ENCODE measurements around the gene STRIP2.
A peak's percentile ranks its signal among the peaks of the same experiment; 100 is the strongest.
"Not testable (repeated sequence)": the region's sequence is repeated elsewhere in the genome, so short reads cannot be mapped to it uniquely, and the experiment has no call there.

Gene STRIP2

DNA sequence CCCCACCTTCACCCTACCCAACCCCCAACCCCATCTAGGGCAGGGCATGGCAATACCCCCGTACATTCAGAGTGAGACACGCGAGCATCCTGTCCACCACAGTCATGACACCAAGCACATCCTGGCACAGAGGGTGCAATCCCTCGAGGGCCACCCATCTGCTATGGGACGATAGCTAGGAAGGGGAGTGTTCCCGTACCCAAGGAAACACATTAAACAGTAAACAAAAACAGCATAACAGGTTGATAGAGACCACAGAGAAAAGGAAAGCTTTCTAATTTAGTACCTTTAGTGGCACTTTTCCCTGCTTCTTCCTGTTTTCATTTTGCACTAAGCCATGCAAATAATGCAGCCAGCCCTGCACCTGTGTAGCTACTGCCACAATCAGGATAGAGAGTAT lies 65.8 kb downstream of the STRIP2 start:
- DNase-seq = no peak

DNA sequence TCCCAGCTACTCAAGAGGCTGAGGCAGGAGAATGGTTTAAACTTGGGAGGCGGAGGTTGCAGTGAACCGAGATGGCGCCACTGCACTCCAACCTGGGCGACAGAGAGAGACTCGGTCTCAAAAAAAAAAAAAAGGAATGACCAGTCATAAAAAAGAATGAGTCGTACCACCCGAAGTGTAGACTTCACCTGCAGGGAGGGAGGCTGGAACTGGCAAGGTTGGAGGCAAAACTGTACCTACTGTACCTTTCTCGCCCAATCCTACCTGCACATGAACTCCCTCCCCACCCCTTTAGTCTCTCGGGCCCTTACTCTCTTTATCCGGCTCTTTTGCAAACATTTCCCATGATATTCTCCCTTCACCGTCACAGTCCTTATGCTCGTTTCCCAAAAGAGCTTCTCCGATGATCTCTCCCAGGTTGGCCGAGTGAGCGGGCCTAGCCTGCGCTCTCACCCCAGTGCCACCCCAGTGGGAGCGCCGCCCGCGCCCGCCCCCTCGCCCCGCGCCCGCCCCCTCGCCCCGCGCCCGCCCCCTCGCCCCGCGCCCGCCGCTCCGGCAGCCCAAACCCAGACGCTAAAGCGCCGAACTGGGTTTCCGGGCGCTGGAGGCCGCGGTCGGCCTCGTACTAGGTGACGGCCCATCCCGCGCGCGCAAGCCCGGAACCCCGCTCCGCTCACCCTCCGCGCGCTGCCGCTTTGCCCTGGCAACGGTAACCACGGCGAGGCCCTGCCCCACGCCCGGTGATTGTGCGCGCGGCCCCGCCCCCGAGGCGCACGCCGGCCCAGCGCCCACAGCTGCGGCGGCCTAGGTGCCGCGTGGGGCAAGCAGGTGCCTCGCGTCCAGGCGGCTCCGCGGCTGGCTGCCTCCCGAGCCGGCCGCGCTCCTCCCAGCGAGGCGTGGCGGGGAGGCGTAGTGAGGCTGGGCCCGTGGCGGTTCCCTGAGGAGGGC lies 67.8 kb downstream of the STRIP2 start, which contains the start of gene SMKR1:
TSS of gene SMKR1 (plus strand) at position 772 of the 948 bp plus-strand sequence. CDS start 294 bp downstream, outside the sequence.
- peak; percentile 87 for DNase-seq

DNA sequence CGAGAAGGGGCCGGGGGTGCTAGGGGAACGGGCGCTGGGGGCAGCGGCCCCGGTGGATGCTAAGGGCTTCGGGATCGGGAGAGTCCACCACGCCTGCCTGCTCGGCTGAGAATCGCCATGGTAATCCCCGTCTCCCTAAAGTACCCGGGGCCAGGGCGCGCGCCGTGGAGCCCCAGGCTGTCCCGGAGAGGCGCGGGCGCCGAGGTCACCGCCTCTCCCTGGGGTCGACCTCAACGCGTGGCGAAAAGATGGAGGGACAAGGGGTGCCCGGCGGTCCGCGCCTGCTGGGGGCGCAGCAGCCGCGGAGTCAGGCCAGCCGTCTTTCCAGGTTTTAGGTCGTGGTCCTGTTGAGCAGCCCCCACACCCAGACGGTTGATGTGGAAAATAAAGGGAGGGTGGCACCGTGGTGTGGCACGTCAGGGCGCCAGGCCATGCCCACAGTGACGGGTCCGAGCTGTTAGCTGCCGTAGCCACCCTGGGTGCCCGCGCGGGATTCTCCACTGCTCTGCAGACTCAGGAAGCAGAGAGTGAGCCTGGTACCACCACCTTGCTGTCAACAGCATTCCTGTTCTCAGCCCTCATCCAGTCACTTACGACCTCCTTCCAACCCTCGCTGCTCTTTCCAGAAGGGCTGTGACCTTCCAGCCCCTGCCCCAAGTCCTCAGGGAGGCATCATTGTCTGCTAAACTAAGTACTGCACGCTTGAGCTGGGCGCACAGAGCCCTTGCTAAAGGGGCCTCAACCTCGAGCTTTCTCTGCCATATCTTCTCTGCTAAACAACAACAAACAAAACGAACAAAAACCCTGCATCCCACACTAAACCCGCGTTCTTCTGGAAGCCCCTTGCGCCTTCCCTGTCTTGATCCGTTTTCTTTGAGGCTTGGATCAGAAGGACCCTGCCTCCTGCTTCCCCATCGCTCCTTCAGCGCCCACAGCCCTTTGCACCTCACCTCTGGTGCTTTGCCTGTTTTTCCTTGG lies 68.8 kb downstream of the STRIP2 start:
- DNase-seq = no peak

DNA sequence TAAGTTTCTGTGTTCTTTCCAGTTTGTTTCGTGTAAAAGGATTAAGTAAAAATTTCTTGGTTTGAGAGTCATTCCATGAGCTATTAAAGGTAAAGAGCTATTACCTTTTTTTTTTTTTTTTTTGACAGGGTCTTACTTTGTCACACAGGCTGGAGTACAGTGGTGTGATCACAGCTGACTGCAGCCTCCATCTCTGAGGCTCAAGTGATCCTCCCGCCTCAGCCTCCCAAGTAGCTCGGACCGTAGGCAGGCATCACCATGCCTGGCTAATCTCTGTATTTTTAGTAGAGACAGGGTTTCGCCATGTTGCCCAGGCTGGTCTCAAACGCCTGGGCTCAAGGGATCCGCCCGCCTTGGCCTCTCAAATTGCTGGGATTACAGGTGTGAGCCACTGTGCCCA lies 69.5 kb downstream of the STRIP2 start:
- DNase-seq = no peak

DNA sequence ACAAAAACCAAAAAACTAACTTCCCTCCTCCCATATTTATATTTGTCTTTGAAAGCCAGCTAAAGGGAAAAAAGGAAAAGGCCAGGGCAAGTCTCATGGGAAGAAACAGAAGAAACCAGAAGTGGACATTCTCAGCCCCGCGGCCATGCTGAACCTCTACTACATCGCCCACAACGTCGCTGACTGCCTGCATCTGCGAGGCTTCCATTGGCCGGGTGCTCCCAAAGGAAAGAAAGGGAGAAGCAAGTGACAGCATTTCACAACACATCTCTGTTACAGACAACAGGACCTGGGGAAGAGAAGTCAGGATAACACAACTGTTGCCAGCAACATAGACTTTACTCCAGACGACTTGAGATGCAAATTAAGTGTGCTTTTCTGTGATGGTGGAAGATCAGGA lies 78.0 kb downstream of the STRIP2 start:
- no peak for DNase-seq

DNA sequence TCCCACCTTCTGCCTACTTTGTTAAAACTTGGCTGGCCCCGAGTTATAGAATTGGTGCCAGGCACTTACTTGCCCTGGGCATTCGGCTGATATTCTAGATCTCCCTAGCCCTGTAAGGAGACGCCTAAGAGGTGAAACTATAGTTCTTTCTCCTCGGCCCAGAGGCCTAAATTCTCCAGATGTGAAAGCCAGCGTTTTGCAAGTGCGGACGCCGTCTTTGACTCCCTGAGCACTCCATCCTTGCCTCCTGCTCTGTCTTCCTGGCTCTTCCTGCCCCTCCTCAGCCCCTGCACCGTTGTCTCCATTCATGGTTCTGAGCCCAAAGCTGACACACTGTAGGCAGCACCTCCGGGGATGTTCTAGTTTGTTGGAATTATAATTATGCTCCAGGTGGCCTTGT lies 79.3 kb downstream of the STRIP2 start:
- DNase-seq = no peak

DNA sequence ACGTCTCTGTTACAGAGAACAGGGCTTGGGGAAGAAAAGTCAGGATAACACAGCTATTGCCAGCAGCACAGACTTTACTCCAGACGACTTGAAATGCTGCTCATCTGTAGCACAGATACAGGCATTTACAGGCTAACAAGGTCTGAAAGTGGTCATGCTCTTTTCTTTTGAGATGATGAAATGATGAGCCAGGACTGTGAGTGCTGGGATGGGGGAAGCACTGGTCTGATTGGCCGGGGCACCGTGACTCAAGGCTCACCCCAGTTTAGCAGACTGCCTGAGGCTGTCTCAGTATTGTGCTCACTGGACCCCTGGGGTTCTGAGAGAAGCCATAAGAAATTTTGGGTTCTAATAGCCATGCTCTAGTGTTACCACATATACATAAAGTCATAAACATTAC lies 80.5 kb downstream of the STRIP2 start:
- DNase-seq = peak; percentile 27

DNA sequence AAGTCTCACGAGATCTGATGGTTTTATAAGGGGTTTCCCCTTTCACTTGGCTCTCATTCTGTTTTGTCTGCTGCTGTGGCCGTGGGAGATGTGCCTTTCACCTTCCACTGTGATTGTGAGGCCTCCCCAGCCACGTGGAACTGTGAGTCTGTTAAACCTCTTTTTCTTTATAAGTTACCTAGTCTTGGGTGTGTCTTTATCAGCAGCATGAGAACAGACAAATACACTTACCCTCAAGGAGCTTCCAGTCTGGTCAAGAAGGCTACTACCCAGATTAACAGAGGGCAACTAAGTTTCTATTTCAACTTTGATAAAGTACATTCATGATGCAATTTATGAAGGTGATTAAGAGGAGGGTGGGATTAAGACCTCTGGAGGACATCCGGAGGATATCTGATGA lies 81.1 kb downstream of the STRIP2 start:
- no peak for DNase-seq

DNA sequence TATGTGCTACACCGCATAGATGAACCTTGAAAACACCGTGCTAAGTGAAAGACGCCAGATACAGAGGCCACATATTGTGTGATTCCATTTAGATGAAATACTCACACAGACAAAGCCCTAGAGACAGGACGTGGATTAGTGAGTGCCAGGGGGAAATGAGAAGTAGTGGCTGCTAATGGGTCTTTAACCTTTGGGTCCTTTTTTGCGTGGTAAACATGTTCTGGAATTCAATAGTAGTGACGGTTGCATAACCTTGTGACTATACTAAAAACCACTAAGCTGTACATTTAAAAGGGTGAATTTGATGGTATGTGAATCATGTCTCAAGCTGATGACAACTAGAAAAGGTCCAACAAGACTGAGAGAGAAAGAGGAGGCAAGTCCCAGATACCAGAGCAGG lies 83.7 kb downstream of the STRIP2 start:
- DNase-seq = no peak

DNA sequence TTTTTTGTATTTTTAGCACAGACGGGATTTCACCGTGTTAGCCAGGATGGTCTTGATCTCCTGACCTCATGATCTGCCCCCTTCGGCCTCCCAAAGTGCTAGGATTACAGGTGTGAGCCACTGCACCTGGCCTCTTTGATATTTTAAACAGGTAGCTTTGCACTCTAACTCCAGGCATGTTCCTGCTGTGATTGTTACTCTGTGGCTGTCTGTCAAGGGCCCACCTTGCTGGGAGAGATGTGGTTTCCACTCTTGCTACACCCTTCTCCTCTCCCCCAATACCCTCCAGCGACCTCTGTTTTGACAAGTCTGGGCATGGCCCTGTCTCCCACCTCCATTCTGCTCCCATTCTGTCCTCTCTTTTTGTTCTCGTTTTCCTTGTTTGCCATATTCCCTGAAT lies 85.2 kb downstream of the STRIP2 start:
- no peak for DNase-seq

DNA sequence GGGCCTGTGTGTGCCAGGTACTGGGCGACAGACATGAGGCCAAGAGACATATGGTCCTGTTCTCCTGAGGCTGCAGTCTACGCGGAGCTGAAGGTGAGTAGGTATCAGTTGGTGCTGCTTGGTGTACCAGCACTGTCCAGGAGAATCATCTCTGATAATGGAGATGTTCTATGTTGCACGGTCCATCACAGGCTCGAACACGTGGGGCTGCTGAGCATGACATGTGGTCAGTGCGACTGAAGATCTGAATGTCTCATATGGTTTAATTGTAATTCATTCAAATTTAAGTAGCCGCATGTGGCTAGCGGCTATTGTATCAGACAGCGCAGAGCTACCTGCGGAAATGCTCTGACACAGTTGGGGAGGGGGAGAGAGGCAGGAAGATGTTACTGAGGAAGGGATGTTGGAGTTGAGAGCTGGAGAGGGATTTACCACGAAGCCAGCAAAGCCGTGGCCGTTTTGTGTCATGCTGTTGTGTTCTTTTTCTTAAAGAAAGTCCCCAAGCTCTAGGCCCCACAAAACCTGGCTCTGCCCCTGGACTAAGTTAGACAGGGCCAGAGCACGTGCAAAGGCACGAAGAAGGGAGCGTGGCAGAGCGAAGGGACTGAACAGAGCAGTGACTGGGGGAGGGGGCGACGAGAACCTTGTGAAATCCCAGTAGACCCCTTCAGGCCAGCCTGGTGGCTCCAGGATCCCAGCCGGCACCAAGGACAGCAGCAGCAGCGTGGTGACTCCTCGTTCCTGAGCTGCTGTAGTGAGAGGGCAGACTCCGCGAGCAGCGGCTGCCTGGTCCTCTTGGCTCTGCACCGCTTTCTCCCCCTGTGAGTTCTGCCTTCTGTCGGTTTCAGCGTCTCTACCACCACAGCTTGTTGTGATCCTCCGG lies 88.1 kb downstream of the STRIP2 start:
- DNase-seq = no peak

DNA sequence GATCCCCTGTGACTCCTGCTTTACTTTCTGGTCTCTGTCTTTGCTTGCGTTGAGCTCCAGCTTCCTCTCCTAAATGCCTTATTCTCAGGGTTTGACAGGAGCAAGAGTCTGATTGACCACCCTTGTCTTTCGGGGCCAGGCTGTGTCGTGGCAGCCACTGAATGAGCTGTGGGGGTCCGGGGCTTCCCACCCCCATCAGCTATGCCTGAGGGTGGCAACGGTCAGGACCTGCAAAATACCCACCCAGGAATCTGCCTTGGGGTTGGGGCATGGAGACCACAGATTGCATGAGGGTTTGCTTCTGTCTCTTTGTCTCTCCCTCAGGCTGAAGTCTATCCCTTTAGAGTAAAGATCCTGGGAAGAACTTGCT lies 88.7 kb downstream of the STRIP2 start:
- no peak for DNase-seq

DNA sequence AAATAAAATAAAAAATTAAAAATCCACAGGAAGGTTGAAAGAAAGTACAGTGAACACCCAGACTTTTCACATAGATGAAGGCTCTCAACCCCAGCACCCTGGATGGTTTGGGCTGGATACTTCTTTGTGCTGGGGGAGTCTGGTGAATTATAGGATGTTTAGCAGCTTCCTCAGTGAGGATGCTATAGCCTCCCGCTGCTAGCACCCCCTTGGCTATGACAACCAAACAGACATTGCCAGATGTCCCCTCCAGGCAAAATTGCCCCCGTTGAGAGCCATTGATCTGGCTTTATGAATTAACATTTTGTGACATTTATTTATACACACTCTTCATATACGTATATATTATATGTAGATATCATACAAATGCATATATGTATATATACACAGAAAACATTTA lies 89.7 kb downstream of the STRIP2 start:
- no peak for DNase-seq

DNA sequence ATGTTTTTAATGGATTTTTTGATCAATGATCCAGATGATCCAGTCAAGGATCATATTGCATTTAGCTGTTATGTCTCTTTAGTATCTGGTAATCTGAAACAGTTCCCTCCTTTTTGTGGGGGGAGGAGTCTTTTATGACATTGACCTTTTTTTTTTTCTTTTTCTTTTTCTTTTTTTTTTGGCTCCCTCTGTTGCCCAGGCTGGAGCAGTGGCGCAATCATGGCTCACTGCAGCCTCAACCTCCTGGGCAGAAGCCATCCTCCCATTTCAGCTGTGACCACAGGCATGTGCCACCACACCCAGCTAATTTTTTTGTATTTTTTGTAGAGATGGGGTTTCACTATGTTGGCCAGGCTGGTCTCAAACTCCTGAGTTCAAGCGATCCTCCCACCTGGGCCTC lies 90.2 kb downstream of the STRIP2 start:
- peak; percentile 50 for DNase-seq

DNA sequence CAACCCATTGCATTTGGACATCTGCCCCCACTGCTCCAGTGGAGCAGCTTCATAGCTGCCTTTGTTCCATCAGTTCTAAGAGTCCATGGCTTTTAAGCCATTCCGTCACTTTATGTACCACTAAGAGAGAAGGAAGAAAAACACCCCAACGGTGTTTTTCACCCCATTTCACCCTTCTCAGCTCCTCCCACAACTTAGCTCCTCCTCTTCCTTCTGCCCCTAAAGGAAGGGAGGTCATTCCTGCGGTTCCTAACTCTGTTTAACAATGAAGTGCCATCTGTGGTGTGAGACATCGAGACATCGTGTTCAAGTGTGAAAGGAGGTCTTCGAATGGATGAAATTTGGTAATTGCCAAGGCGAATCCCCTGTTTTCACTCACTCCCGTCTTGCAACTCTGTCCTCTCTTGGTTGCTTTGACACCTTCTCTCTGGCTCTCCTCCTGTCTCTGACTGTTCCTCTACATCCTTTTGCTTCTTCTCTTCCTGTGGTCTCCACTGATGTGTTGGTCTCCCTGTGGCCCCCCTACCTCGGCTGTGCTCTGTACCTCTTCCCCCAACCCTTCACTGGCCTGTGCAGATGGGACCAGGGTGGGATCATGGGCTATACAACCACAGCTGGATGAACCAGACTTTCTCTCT lies 91.1 kb downstream of the STRIP2 start:
- no peak for DNase-seq

DNA sequence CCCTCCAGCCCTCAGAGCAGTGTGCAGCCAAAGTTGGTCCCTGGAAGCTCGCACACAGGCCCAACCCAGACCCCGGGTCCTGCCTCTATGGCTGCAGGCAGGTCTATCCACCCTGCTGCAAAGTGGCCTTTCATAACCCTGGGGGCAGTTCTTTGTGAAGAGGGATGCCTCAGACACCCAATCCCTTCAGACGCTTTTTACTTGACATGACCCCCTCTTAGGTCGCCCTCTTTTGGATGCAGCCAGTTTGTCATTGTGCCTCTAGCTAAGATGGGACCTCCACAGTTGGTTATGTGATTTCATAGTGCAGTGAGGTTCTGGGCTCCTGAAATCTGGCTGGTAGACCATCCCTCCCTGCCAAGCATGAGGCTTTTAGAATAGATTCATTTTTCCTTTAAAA lies 95.4 kb downstream of the STRIP2 start:
- no peak for DNase-seq

DNA sequence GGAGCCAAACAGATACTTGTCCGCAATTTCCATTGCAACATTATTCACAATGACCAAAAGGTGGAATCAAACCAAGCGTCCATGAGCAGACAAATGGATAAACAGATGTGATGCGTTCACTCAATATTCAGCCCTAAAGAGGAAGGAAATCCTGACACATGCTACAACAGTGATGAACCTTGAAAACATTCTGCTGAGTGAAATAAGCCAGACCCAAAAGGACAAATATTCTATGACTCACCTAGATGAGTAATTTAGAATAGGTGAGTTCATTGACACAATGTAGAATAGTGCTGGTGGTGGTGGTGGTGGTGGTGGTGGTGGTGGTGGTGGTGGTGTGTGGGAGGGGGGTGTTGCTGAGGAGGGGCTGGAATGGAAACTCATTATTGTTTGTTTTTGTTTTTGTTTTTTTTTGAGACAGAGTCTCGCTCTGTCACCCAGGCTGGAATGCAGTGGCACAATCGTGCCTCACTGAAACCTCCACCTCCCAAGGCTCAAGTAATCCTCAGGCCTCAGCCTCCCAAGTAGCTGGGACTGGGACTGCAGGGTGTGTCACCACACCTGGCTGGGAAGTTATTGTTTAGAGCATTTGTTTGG lies 96.7 kb downstream of the STRIP2 start:
- DNase-seq = peak; percentile 77

DNA sequence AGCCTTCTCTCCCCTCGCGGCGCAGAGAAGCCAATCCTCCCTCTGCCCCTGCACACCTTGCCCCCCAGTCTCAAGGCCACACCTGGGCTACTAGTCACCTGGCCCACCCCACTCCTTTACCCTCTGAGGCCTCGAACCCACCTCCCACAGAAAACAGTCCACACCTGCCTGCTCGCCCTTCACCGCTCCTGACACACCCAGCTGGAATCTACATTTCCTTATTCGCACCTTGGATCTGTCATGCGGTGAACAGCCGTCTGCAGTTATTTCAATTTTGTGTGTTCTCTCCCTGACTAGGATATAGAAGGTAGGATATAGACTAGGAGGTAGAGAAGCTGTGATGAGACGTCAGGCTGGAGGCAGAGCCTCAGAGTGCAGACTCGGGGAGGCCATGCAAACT lies 97.5 kb downstream of the STRIP2 start:
- no peak for DNase-seq

DNA sequence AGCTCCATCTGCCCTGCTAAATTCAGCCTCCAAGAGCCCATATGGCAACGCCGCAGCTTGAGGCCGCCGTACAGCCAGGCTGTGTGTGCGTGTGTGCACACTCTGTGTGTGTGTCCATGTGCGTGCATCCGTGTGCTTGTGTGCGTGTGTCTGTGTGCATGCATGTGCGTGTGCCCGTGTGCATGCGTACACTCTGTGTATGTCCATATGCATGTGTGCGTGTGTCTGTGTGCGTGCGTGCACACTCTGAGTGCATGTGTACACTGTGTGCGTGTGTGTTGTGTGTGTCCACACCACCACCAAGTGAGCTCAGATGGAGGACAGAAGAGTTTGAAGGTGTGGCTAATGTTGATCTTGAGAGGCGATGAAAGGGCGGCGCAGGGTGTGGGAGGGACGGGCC lies 98.1 kb downstream of the STRIP2 start:
- DNase-seq = no peak

DNA sequence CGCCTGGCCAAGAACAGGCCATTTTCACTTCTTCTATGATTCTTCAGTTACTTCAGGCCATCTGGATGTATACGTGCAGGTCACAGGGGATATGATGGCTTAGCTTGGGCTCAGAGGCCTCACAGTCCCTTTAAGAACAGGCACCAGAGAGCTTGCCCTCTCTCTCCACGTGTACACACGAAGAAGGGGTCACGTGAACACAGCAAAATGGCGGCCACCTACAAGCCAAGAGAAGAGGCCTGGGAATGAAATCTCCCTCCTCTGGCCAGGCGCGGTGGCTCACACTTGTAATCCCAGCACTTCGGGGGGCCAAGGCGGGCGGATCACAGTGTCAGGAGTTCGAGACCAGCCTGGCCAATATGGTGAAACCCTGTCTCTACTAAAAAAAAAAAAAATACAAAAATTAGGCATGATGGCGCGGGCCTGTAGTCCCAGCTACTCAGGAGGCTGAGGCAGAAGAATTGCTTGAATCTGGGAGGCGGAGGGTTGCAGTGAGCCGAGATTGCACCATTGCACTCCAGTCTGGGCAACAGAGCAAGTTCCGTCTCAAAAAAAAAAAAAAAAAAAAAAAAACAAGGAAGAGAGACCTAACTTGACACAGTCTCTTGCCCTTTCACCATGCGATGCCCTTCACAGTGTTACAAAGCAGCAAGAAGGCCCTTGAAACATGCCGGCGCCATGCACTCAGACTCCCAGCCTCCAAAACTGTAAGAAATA lies 100.5 kb downstream of the STRIP2 start:
- DNase-seq = not testable (repeated sequence)

DNA sequence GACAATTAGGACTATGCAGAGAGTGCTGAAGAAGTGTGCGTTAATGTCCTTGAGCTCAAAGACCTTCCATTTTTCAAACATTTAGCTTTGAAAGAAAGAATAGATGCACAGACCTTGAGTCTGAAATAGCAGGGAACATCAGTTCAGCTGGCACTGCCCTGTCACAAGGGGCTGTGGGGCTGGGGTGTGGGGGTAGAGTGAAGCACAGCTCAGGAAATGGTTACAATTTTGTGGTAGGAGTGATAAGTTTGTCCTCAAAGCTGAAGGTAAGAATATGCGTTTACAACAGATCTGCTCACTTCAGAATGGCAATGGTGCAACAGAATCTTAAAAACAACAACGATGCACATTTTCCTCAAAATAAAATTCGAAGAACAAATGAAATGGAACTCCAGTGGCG lies 101.7 kb downstream of the STRIP2 start:
- no peak for DNase-seq

Data from NCI-H226 (cell line).